Measurements from ENCODE around the gene HCAR3.

HCAR3 gene

GRCh38 chr12:122665759-122666158 is 50.9 kb downstream of the HCAR3 start:
- no peak for DNase-seq

- DNase-seq, result no peak
Observed at GRCh38 chr12:122665349-122665748, 51.3 kb downstream of the HCAR3 start.

Data from kidney glomerular epithelial cell (primary cell).